Measurements from ENCODE around the gene CEP164. TPM values are rescaled to one million over a fixed set of nuclear protein-coding genes. Genes with fewer than 3 reads are reported as not detected.

CEP164 gene
- total and polyA plus RNA-seq, 7 donors, result 2.0 to 12.4 (median 5.7) TPM

GRCh38 chr11:117337076-117337475, 9.4 kb downstream of the CEP164 start:
- whole genome bisulfite sequencing, 3 donors, result 98 to 100% (median 99%) methylated on average over 4 of the region's 4 CpGs
- TF ChIP-seq CTCF (IDR thresholded peaks at IDR 0.05), result no peak
- peaks cover 0 to 23% of the 10 kb centered on the region in 2 donors for H3K36me3 ChIP-seq (ENCODE audit: insufficient read depth in 1 of 2, low read depth in 1 of 2)
- H3K27me3 ChIP-seq (ENCODE audit: insufficient read depth in 3 of 3, low read length in 2 of 3), result no peaks in the 10 kb centered on the region
- ATAC-seq, result no peak
- H3K4me1 ChIP-seq, result no peaks in the 10 kb centered on the region
- H3K27ac ChIP-seq, result no peak overlapping the region
- no peaks in the 10 kb centered on the region for H3K9me3 ChIP-seq
- no peak overlapping the region for H3K4me3 ChIP-seq
- no peak for DNase-seq
- intact Hi-C loops (cut with DNase I), result no loop called here

- ATAC-seq (no peak), DNase-seq (no peak)
- intact Hi-C loops (cut with DNase I), result no loop called here
- Histone ChIP-seq H3K4me1 (no peaks in the 10 kb centered on the region), H3K27ac (no peak overlapping the region), H3K36me3 (ENCODE audit: insufficient read depth in 1 of 2, low read depth in 1 of 2) (peaks cover 0 to 64% of the 10 kb centered on the region in 2 donors), H3K4me3 (no peak overlapping the region), H3K27me3 (ENCODE audit: insufficient read depth in 3 of 3, low read length in 2 of 3) (no peaks in the 10 kb centered on the region), H3K9me3 (no peaks in the 10 kb centered on the region)
- no peak for TF ChIP-seq CTCF (IDR thresholded peaks at IDR 0.05)
- WGBS, 3 donors, result 82 to 85% (median 82%) methylated on average over 2 of the region's 2 CpGs
Observed at GRCh38 chr11:117345039-117345438, 17.4 kb downstream of the CEP164 start.

GRCh38 chr11:117354550-117354949, 26.9 kb downstream of the CEP164 start:
- TF ChIP-seq CTCF (IDR thresholded peaks at IDR 0.05), result no peak
- Histone ChIP-seq H3K9me3 (no peaks in the 10 kb centered on the region), H3K27me3 (ENCODE audit: insufficient read depth in 3 of 3, low read length in 2 of 3) (no peaks in the 10 kb centered on the region), H3K27ac (no peak overlapping the region), H3K4me1 (no peaks in the 10 kb centered on the region), H3K36me3 (ENCODE audit: insufficient read depth in 1 of 2, low read depth in 1 of 2) (peaks cover 0 to 47% of the 10 kb centered on the region in 2 donors), H3K4me3 (no peak overlapping the region)
- intact Hi-C loops (cut with DNase I), result no loop called here
- WGBS, 3 donors, result 94 to 99% (median 95%) methylated on average over 4 of the region's 4 CpGs
- DNase-seq (no peak), ATAC-seq (no peak)

- TF ChIP-seq CTCF (IDR thresholded peaks at IDR 0.05), result no peak
- ATAC-seq (no peak), DNase-seq (no peak)
- Histone ChIP-seq H3K9me3 (no peaks in the 10 kb centered on the region), H3K4me3 (no peak overlapping the region), H3K27ac (no peak overlapping the region), H3K27me3 (ENCODE audit: insufficient read depth in 3 of 3, low read length in 2 of 3) (no peaks in the 10 kb centered on the region), H3K4me1 (no peaks in the 10 kb centered on the region), H3K36me3 (ENCODE audit: insufficient read depth in 1 of 2, low read depth in 1 of 2) (peaks cover 0 to 56% of the 10 kb centered on the region in 2 donors)
- intact Hi-C loops (cut with DNase I), result no loop called here
- 78 to 91% (median 82%) methylated on average over 9 of the region's 9 CpGs for WGBS, 3 donors
Observed at GRCh38 chr11:117356126-117356890, 28.7 kb downstream of the CEP164 start.

DNA sequence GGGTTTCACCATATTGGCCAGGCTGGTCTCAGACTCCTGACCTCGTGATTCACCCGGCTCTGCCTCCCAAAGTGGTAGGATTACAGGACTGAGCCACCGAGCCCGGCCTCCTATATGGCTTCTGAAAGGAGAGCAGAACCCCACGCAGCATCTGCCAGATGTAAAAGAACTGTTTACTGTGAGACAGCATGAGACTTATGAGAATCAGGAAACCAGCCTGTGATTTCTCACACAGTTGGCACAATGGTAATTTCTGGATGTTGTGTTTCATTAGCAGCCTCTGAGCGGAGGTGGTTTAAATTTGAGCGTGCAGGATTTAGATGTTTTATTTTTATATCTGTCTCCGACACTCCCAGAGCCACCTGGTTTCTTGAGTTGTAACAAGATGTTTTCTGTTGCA, 33.8 kb downstream of the CEP164 start:
- Histone ChIP-seq H3K27ac (no peak overlapping the region), H3K27me3 (ENCODE audit: insufficient read depth in 3 of 3, low read length in 2 of 3) (no peaks in the 10 kb centered on the region), H3K9me3 (no peaks in the 10 kb centered on the region), H3K4me3 (no peak overlapping the region), H3K4me1 (no peaks in the 10 kb centered on the region), H3K36me3 (ENCODE audit: insufficient read depth in 1 of 2, low read depth in 1 of 2) (peaks cover 0 to 56% of the 10 kb centered on the region in 2 donors)
- 86 to 94% (median 92%) methylated on average over 8 of the region's 8 CpGs for WGBS, 3 donors
- intact Hi-C loops (cut with DNase I), result no loop called here
- ATAC-seq (no peak), DNase-seq (no peak)
- TF ChIP-seq CTCF (IDR thresholded peaks at IDR 0.05), result no peak
